ENCODE data around the gene VKORC1.

Gene VKORC1

DNA sequence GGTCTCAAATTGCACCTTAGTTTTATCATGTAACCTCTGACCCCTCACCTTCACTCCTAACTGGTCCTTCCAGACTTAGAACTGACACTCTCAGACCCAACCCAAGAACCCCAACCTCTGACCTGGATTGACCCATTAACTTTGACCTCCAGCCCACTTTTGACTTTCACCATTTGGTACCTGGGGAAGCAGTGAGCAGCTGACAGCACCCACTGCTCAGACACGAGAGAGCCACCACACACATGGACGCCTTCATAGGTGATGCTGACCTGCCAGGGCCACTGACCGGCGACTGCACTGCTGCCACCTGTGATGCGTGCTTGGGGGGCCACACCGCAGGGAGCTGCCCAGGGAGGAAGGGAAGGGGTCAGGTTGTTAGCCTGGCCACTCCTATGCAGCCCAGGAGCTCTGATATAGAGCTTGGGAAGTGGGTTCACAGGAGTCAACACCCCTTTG is 38.5 kb upstream of the VKORC1 start:
- TF ChIP-seq ZFX (IDR thresholded peaks at IDR 0.05; ENCODE audit: borderline replicate concordance): no peak
- TF ChIP-seq, protein P1, sequence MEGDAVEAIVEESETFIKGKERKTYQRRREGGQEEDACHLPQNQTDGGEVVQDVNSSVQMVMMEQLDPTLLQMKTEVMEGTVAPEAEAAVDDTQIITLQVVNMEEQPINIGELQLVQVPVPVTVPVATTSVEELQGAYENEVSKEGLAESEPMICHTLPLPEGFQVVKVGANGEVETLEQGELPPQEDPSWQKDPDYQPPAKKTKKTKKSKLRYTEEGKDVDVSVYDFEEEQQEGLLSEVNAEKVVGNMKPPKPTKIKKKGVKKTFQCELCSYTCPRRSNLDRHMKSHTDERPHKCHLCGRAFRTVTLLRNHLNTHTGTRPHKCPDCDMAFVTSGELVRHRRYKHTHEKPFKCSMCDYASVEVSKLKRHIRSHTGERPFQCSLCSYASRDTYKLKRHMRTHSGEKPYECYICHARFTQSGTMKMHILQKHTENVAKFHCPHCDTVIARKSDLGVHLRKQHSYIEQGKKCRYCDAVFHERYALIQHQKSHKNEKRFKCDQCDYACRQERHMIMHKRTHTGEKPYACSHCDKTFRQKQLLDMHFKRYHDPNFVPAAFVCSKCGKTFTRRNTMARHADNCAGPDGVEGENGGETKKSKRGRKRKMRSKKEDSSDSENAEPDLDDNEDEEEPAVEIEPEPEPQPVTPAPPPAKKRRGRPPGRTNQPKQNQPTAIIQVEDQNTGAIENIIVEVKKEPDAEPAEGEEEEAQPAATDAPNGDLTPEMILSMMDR (IDR thresholded peaks at IDR 0.05): no peak
- H3K27ac ChIP-seq: no peak overlapping the region

DNA sequence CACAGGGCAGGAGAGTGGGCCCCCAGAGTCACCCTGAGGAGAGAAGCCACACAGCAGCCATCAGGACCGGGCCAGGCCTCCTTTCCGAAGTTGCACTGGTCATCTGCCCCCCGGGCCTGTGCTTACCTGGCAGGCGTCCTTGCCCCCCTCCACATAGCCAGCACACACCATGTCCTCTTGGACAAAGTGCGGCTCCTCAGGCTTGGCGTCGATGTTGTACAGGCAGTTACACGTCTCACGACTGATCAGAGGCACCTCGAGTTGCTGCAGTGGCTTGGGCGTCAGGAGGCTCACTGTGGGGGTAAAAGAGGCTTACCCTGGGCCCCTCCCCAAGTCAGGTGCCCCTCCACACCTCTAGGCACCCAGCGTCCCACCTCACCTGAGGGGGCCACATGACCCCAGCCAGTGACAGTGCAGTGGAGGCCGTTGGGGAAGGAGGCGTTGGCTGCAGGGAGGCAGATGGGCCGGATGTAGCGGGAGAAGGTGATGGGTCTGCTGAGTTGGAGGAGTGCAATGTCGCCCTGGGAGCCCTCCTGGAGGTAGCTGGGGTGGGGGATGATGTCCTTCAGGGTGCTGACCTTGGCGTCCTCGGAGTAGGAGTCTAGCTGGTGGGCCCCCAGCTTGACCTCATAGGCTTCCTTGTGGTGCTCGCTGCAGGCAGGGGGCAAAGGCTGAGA is 37.8 kb upstream of the VKORC1 start:
- peak overlapping the region; percentile 72 for H3K27ac ChIP-seq
- TF ChIP-seq, protein P1 (IDR thresholded peaks at IDR 0.05): no peak
- TF ChIP-seq ZFX (IDR thresholded peaks at IDR 0.05; ENCODE audit: borderline replicate concordance): no peak

DNA sequence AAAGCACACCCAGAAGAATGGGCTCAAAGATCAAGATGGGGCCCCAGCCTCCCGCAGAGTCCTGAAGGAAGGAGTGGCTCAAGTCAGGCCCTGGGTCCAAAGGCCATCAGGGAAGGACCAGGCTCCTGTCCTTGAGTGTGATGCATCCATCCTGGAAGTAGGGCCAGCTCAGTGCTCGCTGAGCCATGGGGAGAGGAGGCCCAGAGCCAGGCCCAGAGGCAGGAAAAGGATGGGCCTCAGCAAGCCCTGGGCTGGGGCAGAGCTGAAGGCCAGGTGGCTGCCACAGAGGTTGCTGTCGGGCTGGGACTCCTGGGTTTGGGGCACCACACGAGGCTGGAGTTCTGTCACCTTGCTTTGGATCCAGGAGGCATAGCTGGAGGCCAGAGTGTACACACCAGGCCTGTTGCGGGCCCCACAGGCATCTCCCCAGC is 37.3 kb upstream of the VKORC1 start:
- TF ChIP-seq, protein P1 (IDR thresholded peaks at IDR 0.05): no peak
- TF ChIP-seq ZFX (IDR thresholded peaks at IDR 0.05; ENCODE audit: borderline replicate concordance): no peak
- H3K27ac ChIP-seq: peak overlapping the region; percentile 72

DNA sequence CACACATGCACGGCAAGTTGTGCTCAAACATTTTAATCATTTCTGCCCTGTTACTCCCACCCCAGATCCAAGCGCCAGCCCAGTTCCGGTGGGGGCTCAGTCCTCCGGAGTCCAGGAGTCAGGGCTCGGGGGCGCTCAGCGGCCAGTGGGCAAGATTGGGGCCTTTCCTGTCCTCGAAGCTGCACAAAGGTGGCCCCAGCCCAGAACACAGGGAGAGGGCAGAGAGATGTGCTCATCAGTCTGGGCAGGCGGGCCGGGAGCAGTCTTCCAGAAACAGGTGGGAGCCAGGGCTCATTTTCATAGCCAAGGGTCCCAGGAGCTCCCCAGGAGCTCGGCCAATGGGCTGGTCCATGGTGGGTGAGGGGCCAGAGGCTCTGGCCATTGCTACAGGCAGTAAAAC is 36.8 kb upstream of the VKORC1 start:
- H3K27ac ChIP-seq: peak overlapping the region; percentile 72

DNA sequence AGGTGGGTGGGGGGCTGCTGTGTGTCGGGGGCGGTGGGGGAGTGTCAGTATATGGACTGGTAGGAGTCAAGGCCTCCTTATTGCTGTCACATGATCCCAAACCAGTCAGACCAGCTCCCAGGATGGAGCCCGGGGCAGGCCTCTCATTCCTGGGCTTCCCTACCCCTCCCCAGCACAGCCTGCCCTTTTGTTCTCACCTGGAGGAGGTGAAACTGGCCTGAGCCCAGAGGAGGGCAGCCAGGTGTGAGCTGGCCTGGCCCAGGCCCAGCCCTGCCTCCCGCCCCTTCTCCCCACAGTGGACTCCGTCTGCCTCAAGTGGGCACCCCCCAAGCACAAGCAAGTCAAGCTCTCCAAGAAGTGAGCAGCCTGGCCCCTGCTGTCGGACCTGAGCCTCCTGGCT is 36.3 kb upstream of the VKORC1 start:
- peak overlapping the region; percentile 72 for H3K27ac ChIP-seq
- TF ChIP-seq, protein P1 (IDR thresholded peaks at IDR 0.05): no peak
- TF ChIP-seq ZFX (IDR thresholded peaks at IDR 0.05; ENCODE audit: borderline replicate concordance): no peak

More for the DNA sequence above, 36.8 kb upstream of the VKORC1 start:
- TF ChIP-seq, protein P1 (IDR thresholded peaks at IDR 0.05): no peak

DNA sequence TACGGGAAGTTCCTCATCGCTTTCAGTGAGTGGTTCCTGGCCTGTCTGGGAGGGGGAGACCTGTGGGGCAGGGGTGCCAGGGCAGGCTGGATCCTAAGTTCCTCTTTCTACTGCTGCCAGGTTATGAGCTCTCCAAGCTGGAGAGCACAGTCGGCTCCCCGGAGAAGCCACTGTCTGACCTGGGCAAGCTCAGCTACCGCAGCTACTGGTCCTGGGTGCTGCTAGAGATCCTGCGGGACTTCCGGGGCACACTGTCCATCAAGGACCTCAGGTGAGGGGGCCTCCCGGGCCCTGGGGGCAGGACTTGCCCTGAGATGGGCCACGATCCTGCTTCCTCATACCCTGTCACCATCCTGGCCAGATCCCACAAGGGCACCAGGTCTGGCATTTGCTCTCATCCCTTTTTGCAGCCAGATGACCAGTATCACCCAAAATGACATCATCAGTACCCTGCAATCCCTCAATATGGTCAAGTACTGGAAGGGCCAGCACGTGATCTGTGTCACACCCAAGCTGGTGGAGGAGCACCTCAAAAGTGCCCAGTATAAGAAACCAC is 35.8 kb upstream of the VKORC1 start:
- H3K27ac ChIP-seq: peak overlapping the region; percentile 72
- TF ChIP-seq, protein P1 (IDR thresholded peaks at IDR 0.05): no peak
- TF ChIP-seq ZFX (IDR thresholded peaks at IDR 0.05; ENCODE audit: borderline replicate concordance): no peak

DNA sequence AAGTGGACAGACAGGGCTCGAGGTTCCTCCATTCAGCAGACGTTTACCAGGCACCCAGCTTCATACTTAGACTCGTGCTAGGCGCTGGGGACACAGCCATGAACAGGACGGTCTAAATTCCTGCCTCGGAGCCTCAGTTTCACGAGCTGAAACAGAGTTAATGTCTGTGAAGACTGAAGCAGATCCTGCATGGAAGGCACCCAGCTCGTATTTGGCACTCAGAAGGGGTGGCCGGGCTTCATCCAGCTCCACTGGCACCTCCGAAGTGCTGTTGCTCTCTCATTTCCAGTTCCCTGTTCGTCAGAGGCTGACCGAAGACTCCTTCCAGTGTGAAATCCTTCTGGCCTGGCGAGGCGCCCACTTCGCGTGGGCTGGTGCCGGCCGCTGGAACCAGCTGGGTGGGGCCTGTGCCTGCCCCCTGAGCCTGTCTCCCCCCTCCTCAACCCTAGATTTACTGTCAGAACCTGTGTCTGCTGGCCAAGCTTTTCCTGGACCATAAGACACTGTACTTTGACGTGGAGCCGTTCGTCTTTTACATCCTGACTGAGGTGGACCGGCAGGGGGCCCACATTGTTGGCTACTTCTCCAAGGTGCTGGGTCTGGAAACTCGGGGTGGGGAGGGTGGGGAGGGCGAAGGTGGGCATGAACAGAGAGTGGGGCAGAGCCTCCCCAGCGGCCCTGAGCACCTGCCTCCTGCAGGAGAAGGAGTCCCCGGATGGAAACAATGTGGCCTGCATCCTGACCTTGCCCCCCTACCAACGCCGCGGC is 35.2 kb upstream of the VKORC1 start:
- H3K27ac ChIP-seq: peak overlapping the region; percentile 72
- TF ChIP-seq, protein P1 (IDR thresholded peaks at IDR 0.05): no peak
- TF ChIP-seq ZFX (IDR thresholded peaks at IDR 0.05; ENCODE audit: borderline replicate concordance): no peak

All from 22Rv1 (cell line).